HL-60/S4 treated with phorbol 12-myristate 13-acetate at 8.2 ng/mL for 4 days and 3 days (cell line): Measurements from ENCODE around the gene AGAP1.

Experiments
- in situ Hi-C: fragments of 300-500 bp; cut with MboI; formaldehyde crosslinking; loops from 2 replicates; pipeline ENCODE4 v1.15.0; 2022; ENCODE audit warnings: low sequenced_read_pairs

Gene AGAP1

GRCh38 chr2:235530735-235531134, 36.9 kb downstream of the AGAP1 start:
- in situ Hi-C loops, result no loop called here

GRCh38 chr2:235532307-235532706, 38.5 kb downstream of the AGAP1 start:
- in situ Hi-C loops, result no loop called here

GRCh38 chr2:235533198-235533597, 39.4 kb downstream of the AGAP1 start:
- in situ Hi-C loops, result no loop called here

- in situ Hi-C loops, result no loop called here
Measured at GRCh38 chr2:235533616-235534385, 40.0 kb downstream of the AGAP1 start.

- in situ Hi-C loops, result no loop called here
Measured at GRCh38 chr2:235534678-235535422, 41.0 kb downstream of the AGAP1 start.

- in situ Hi-C loops, result no loop called here
Measured at GRCh38 chr2:235535423-235536130, 41.7 kb downstream of the AGAP1 start.

GRCh38 chr2:235536711-235537110, 42.9 kb downstream of the AGAP1 start:
- in situ Hi-C loops, result no loop called here

GRCh38 chr2:235537186-235537585, 43.3 kb downstream of the AGAP1 start:
- in situ Hi-C loops, result no loop called here

- in situ Hi-C loops, result no loop called here
Measured at GRCh38 chr2:235537587-235537986, 43.7 kb downstream of the AGAP1 start.

GRCh38 chr2:235538144-235538639, 44.3 kb downstream of the AGAP1 start:
- in situ Hi-C loops, result no loop called here

GRCh38 chr2:235538981-235539380, 45.1 kb downstream of the AGAP1 start:
- in situ Hi-C loops, result no loop called here

GRCh38 chr2:235539773-235540172, 45.9 kb downstream of the AGAP1 start:
- in situ Hi-C loops, result no loop called here

GRCh38 chr2:235541016-235541415, 47.2 kb downstream of the AGAP1 start:
- in situ Hi-C loops, result no loop called here

GRCh38 chr2:235541838-235542549, 48.2 kb downstream of the AGAP1 start:
- in situ Hi-C loops, result no loop called here

- in situ Hi-C loops, result no loop called here
Measured at GRCh38 chr2:235542733-235543127, 48.9 kb downstream of the AGAP1 start.

- in situ Hi-C loops, result no loop called here
Measured at GRCh38 chr2:235543128-235543750, 49.4 kb downstream of the AGAP1 start.

- in situ Hi-C loops, result no loop called here
Measured at GRCh38 chr2:235543851-235544688, 50.2 kb downstream of the AGAP1 start.

- in situ Hi-C loops, result no loop called here
Measured at GRCh38 chr2:235544689-235544969, 50.8 kb downstream of the AGAP1 start.

- in situ Hi-C loops, result no loop called here
Measured at GRCh38 chr2:235545339-235546150, 51.7 kb downstream of the AGAP1 start.
